PFSK-1 (cell line): Measurements from ENCODE around the gene CLDN10.

Experiments
- POLR2AphosphoS5 ChIP-seq: IDR thresholded peaks from 2 replicates; pipeline ENCODE4 v1.6.1; 2012; ENCODE audit warnings: low read depth, mild to moderate bottlenecking, control low read depth, low read length, moderate library complexity
- SIN3A ChIP-seq: IDR thresholded peaks from 2 replicates; pipeline ENCODE4 v1.6.1; 2012; ENCODE audit warnings: mild to moderate bottlenecking, low read length, moderate library complexity, borderline replicate concordance; ENCODE audit not compliant: insufficient read depth
- TAF1 ChIP-seq: IDR thresholded peaks from 2 replicates; pipeline ENCODE4 v1.6.1; 2012; ENCODE audit warnings: low read length, control low read depth, borderline replicate concordance; ENCODE audit not compliant: insufficient read depth
- TF ChIP-seq, protein P1 (sequence below), 2 experiments: IDR thresholded peaks; 2 replicates each; pipeline versions ENCODE4 v1.6.1 to v1.8.0; 2011 to 2012; ENCODE audit warnings: low read depth in 2 of 2, low read length in 2 of 2, control low read depth in 1 of 2, inconsistent platforms in 1 of 2, mild to moderate bottlenecking in 1 of 2, moderate library complexity in 1 of 2; ENCODE audit not compliant: insufficient read depth in 1 of 2

DNA sequence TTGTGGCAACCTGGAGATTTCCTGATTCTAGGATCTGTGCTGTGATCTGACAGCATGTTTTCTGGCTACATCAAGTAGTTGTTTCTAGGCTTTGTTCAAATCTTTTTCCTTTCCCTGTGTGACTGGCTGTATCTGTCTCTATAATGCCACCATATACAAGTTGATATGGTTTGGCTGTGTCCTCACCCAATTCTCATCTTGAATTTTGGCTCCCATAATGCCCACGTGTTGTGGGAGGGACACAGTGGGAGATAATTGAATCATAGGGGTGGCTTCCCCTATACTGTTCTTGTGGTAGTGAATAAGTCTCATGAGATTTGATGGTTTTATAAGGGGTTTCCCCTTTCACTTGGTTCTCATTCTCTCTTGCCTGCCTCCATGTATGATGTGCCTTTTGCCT is 24.6 kb upstream of the CLDN10 start:
- TF ChIP-seq, protein P1, sequence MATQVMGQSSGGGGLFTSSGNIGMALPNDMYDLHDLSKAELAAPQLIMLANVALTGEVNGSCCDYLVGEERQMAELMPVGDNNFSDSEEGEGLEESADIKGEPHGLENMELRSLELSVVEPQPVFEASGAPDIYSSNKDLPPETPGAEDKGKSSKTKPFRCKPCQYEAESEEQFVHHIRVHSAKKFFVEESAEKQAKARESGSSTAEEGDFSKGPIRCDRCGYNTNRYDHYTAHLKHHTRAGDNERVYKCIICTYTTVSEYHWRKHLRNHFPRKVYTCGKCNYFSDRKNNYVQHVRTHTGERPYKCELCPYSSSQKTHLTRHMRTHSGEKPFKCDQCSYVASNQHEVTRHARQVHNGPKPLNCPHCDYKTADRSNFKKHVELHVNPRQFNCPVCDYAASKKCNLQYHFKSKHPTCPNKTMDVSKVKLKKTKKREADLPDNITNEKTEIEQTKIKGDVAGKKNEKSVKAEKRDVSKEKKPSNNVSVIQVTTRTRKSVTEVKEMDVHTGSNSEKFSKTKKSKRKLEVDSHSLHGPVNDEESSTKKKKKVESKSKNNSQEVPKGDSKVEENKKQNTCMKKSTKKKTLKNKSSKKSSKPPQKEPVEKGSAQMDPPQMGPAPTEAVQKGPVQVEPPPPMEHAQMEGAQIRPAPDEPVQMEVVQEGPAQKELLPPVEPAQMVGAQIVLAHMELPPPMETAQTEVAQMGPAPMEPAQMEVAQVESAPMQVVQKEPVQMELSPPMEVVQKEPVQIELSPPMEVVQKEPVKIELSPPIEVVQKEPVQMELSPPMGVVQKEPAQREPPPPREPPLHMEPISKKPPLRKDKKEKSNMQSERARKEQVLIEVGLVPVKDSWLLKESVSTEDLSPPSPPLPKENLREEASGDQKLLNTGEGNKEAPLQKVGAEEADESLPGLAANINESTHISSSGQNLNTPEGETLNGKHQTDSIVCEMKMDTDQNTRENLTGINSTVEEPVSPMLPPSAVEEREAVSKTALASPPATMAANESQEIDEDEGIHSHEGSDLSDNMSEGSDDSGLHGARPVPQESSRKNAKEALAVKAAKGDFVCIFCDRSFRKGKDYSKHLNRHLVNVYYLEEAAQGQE (IDR thresholded peaks at IDR 0.05; ENCODE audit: insufficient read depth in 1 of 2, low read depth in 2 of 2, low read length in 2 of 2), result no peak
- TF ChIP-seq SIN3A (no peak), POLR2AphosphoS5 (no peak), TAF1 (no peak)
